AG09319 (cell line): Measurements from ENCODE around the gene TSC22D4.

Experiments used
- DNase-seq: peaks from one replicate; pipeline ENCODE4 v3.0.0-alpha.2; 2010; ENCODE audit warnings: low read depth; ENCODE audit errors: extremely low read depth
- CTCF ChIP-seq: IDR thresholded peaks from 2 replicates; pipeline ENCODE4 v1.5.1; 2011; ENCODE audit warnings: low read depth, mild to moderate bottlenecking, inconsistent platforms, low read length, moderate library complexity

The TSC22D4 gene

GRCh38 chr7:100432053-100432452, 47.0 kb downstream of the TSC22D4 start:
- DNase-seq = no peak
- TF ChIP-seq CTCF = no peak

GRCh38 chr7:100431286-100431735, 47.7 kb downstream of the TSC22D4 start:
- DNase-seq = no peak
- no peak for TF ChIP-seq CTCF

- no peak for DNase-seq
- no peak for TF ChIP-seq CTCF
Observed at GRCh38 chr7:100430493-100431285, 48.3 kb downstream of the TSC22D4 start.

GRCh38 chr7:100429637-100430492, 49.1 kb downstream of the TSC22D4 start, which contains the start of gene MEPCE:
Gene MEPCE, plus strand, starts transcription at chr7:100429831. Its CDS starts 188 bp downstream, at chr7:100430019.
- DNase-seq = peak; percentile 95
- TF ChIP-seq CTCF = no peak

GRCh38 chr7:100428967-100429636, 49.9 kb downstream of the TSC22D4 start:
- peak; percentile 100 for DNase-seq
- no peak for TF ChIP-seq CTCF

- peak; percentile 94 for DNase-seq
- TF ChIP-seq CTCF = no peak
Observed at GRCh38 chr7:100428199-100428966, 50.6 kb downstream of the TSC22D4 start, which contains the start of gene ZCWPW1. Gene ZCWPW1, minus strand, starts transcription at chr7:100428703. Its CDS starts 8,054 bp downstream, at chr7:100420649.
